NCI-H2171 treated with DMSO at 0.1 percent for 48 hours (cell line): ENCODE measurements around the gene VASH1.

ENCODE experiments used
- DNase-seq: peaks from one replicate; lab custom pipeline; 2025; lab: John Stamatoyannopoulos, UW

The VASH1 gene

GRCh38 chr14:76784881-76785280 lies 23.6 kb downstream of the VASH1 start:
- peak; percentile 56 for DNase-seq

GRCh38 chr14:76786601-76787000 lies 25.3 kb downstream of the VASH1 start:
- DNase-seq, result peak; percentile 80

GRCh38 chr14:76792422-76792821 lies 31.2 kb downstream of the VASH1 start:
- DNase-seq, result no peak

- DNase-seq, result no peak
Observed at GRCh38 chr14:76793324-76793723, 32.1 kb downstream of the VASH1 start.

- no peak for DNase-seq
Observed at GRCh38 chr14:76793956-76794355, 32.7 kb downstream of the VASH1 start.

- no peak for DNase-seq
Observed at GRCh38 chr14:76806446-76806845, 45.2 kb downstream of the VASH1 start.

- no peak for DNase-seq
Observed at GRCh38 chr14:76808011-76808410, 46.7 kb downstream of the VASH1 start.

GRCh38 chr14:76808990-76809389 lies 47.7 kb downstream of the VASH1 start:
- DNase-seq, result no peak

GRCh38 chr14:76810525-76810924 lies 49.3 kb downstream of the VASH1 start:
- DNase-seq, result no peak

- DNase-seq, result peak; percentile 37
Observed at GRCh38 chr14:76810953-76811400, 49.7 kb downstream of the VASH1 start.

- DNase-seq, result no peak
Observed at GRCh38 chr14:76811561-76811960, 50.3 kb downstream of the VASH1 start.

- DNase-seq, result no peak
Observed at GRCh38 chr14:76812093-76812421, 50.8 kb downstream of the VASH1 start.

GRCh38 chr14:76812422-76813383 lies 51.4 kb downstream of the VASH1 start, which contains the start of gene ANGEL1:
Gene ANGEL1, minus strand, starts transcription at chr14:76812882. Its CDS starts 55 bp downstream, at chr14:76812827.
- DNase-seq, result peak; percentile 94

- no peak for DNase-seq
Observed at GRCh38 chr14:76814726-76815645, 53.7 kb downstream of the VASH1 start.

- DNase-seq, result no peak
Observed at GRCh38 chr14:76820700-76821099, 59.4 kb downstream of the VASH1 start.

- peak; percentile 67 for DNase-seq
Observed at GRCh38 chr14:76826122-76826521, 64.9 kb downstream of the VASH1 start, which contains the start of gene LRRC74A. Gene LRRC74A, plus strand, starts transcription at chr14:76826408. Its CDS starts 290 bp downstream, at chr14:76826698.

- no peak for DNase-seq
Observed at GRCh38 chr14:76827696-76828296, 66.5 kb downstream of the VASH1 start.

- no peak for DNase-seq
Observed at GRCh38 chr14:76828339-76829012, 67.2 kb downstream of the VASH1 start.

- DNase-seq, result no peak
Observed at GRCh38 chr14:76829013-76829365, 67.7 kb downstream of the VASH1 start.

GRCh38 chr14:76829650-76830421 lies 68.6 kb downstream of the VASH1 start:
- no peak for DNase-seq

GRCh38 chr14:76830556-76830955 lies 69.3 kb downstream of the VASH1 start:
- no peak for DNase-seq
